Colonic mucosa (tissue), 4 donors: ENCODE results near the gene UGT1A7. TPM values are rescaled to one million over a fixed set of nuclear protein-coding genes. Genes with fewer than 3 reads are reported as not detected.
"Not testable (repeated sequence)": the region's sequence is repeated elsewhere in the genome, so short reads cannot be mapped to it uniquely, and the experiment has no call there.

Experiments used
- DNase-seq: peaks from one replicate; pipeline ENCODE4 v3.0.0-alpha.2; 2020
- H3K27ac ChIP-seq: fragments of 200-600 bp; one replicate; pipeline ENCODE4 v1.8.0; 2021
- H3K27me3 ChIP-seq: fragments of 200-600 bp; one replicate; pipeline ENCODE4 v1.8.0; 2021
- H3K36me3 ChIP-seq: fragments of 200-600 bp; one replicate; pipeline ENCODE4 v1.8.0; 2021
- H3K4me1 ChIP-seq: fragments of 200-600 bp; one replicate; pipeline ENCODE4 v1.8.0; 2021; ENCODE audit warnings: mild to moderate bottlenecking
- H3K4me3 ChIP-seq: fragments of 200-600 bp; one replicate; pipeline ENCODE4 v1.8.0; 2021
- H3K9ac ChIP-seq, 2 donors: one replicate each; pipeline ENCODE4 v1.7.0; 2013; ENCODE audit warnings: control low read depth in 2 of 2, low read depth in 2 of 2, low read length in 2 of 2
- H3K9me3 ChIP-seq: fragments of 200-600 bp; one replicate; pipeline ENCODE4 v1.8.0; 2021
- CTCF ChIP-seq: fragments of 200-600 bp; IDR thresholded peaks from one replicate; pipeline ENCODE4 v1.8.0; 2022; ENCODE audit warnings: antibody characterized with exemption, mild to moderate bottlenecking
- intact Hi-C: fragments of 100-400 bp; cut with DNase I; formaldehyde crosslinking; loops from one replicate; pipeline ENCODE4 v1.14.1; 2022
- total RNA-seq, 2 donors: library from RNA; stranded (reverse); fragmentation: NEBNext Ultra II Directional in 1 of 2; extraction: Animal tissue kit (Norgen Biotek cat#: 25700) in 1 of 2; gene quantifications; one replicate each; pipeline ENCODE4 v1.2.1, GENCODE V29; 2021
- donor health status: healthy.
- donor health status: DM: no; HTN: no; CAD: no.
- donor health status: DM: no; HTN: no; CAD: no.

UGT1A7 gene
- total RNA-seq, 2 donors from 2014 or later = 3.1 TPM

DNA sequence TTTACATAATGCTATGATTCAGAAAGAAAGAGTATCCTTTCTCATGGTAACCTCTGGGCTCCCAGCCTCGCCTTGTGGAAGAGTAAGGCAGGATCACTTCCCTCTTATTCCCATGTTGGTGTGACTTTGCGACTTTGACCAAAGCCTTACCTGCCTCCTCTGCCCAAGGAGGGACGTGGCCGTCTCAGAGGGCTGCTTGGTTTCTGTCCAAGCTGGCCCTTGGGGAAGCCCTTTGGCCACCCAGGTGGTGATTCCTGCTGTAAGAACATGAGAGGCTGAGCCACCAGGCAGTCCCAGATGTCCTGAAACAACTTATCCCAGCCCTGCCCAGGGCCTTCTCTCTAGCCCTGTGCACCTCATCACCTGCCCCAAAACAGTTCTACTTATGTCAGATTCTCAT, 17.0 kb downstream of the UGT1A7 start:
- intact Hi-C loops = no loop called here
- no peak for DNase-seq
- H3K36me3 ChIP-seq = no peaks in the 10 kb centered on the region
- TF ChIP-seq CTCF = no peak
- H3K4me1 ChIP-seq = no peaks in the 10 kb centered on the region
- no peak overlapping the region for H3K4me3 ChIP-seq
- H3K9me3 ChIP-seq = no peaks in the 10 kb centered on the region
- no peak overlapping the region for H3K9ac ChIP-seq
- no peak overlapping the region for H3K27ac ChIP-seq
- H3K27me3 ChIP-seq = no peaks in the 10 kb centered on the region

GRCh38 chr2:233699424-233700027, 17.8 kb downstream of the UGT1A7 start:
- intact Hi-C loops = no loop called here
- TF ChIP-seq CTCF = no peak
- no peak overlapping the region for H3K9ac ChIP-seq

DNA sequence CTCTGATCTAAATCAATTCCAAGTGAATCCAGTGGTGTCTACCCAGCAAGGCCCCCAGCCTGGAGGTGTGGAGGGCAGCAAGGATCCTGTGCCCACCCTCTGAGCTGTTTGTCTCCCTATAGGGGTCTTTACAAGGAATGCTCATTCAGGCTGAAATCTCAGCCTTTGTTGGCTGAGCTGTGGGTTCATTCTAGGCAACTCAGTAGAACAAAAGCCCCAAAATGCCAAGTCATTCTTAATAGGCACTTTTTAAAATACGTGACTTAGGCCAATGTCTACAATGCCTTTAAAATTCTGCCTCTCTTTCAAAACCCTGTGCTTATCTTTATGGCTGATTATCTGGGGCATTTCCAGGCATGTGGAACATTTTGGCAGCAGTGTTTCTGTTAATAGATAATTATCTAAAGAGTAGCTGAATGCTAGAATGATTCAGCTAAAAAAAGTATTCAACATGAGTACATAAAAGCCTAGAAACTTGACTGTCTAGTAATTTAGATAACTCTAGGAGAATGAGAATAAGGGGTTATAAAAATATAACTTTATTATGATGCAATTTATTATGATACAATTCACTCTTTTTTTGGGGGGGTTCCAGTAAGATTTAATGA, 18.4 kb downstream of the UGT1A7 start:
- Histone ChIP-seq H3K27ac (no peak overlapping the region), H3K4me3 (no peak overlapping the region), H3K4me1 (no peaks in the 10 kb centered on the region), H3K36me3 (no peaks in the 10 kb centered on the region), H3K9ac (no peak overlapping the region), H3K27me3 (no peaks in the 10 kb centered on the region), H3K9me3 (no peaks in the 10 kb centered on the region)
- no peak for DNase-seq
- intact Hi-C loops = no loop called here
- no peak for TF ChIP-seq CTCF

More at GRCh38 chr2:233699424-233700027, 17.8 kb downstream of the UGT1A7 start:
- no peaks in the 10 kb centered on the region for H3K36me3 ChIP-seq
- no peaks in the 10 kb centered on the region for H3K27me3 ChIP-seq
- no peak overlapping the region for H3K27ac ChIP-seq
- no peak overlapping the region for H3K4me3 ChIP-seq
- H3K4me1 ChIP-seq = no peaks in the 10 kb centered on the region
- no peaks in the 10 kb centered on the region for H3K9me3 ChIP-seq
- no peak for DNase-seq

DNA sequence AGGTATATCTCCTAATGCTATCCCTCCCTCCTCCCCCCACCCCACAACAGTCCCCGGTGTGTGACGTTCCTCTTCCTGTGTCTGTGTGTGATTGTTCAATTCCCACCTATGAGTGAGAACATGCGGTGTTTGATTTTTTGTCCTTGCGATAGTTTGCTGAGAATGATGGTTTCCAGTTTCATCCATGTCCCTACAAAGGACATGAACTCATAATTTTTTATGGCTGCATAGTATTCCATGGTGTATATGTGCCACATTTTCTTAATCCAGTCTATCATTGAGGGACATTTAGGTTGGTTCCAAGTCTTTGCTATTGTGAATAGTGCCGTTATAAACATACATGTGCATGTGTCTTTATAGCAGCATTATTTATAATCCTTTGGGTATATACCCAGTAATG, 19.1 kb downstream of the UGT1A7 start:
- H3K4me3 ChIP-seq, H3K9ac ChIP-seq, H3K27me3 ChIP-seq, DNase-seq, H3K4me1 ChIP-seq, H3K27ac ChIP-seq, H3K9me3 ChIP-seq, intact Hi-C loops, H3K36me3 ChIP-seq: not testable (repeated sequence)

DNA sequence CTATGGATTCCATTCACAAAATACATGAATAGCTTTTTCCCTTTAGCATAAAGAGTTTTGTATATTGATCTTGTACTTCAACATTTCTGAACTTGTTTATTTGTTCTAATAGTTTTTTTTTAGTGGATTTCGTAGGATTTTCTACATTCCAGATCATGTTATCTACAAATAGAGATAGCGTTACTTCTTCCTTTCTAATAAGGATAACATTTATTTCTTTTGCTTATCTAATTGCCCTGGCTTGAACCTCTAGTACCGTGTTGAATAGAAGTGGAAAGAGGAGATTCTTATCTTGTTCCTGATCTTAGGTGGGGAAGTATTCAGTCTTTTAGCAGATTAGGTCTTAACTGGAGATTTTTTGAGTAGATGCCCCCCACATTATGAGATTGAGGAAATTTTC, 20.5 kb downstream of the UGT1A7 start:
- TF ChIP-seq CTCF = no peak
- no peak overlapping the region for H3K9ac ChIP-seq
- intact Hi-C loops = no loop called here
- no peaks in the 10 kb centered on the region for H3K27me3 ChIP-seq
- H3K4me3 ChIP-seq = no peak overlapping the region
- H3K9me3 ChIP-seq = no peaks in the 10 kb centered on the region
- no peak overlapping the region for H3K27ac ChIP-seq
- DNase-seq = no peak
- H3K4me1 ChIP-seq = no peaks in the 10 kb centered on the region
- H3K36me3 ChIP-seq = no peaks in the 10 kb centered on the region

GRCh38 chr2:233705911-233706506, 24.3 kb downstream of the UGT1A7 start:
- DNase-seq = no peak
- Histone ChIP-seq H3K27me3 (no peaks in the 10 kb centered on the region), H3K27ac (no peak overlapping the region), H3K36me3 (no peaks in the 10 kb centered on the region), H3K4me1 (no peaks in the 10 kb centered on the region), H3K4me3 (no peak overlapping the region), H3K9ac (no peak overlapping the region), H3K9me3 (no peaks in the 10 kb centered on the region)
- intact Hi-C loops = no loop called here
- TF ChIP-seq CTCF = no peak
